Esophagus (tissue), 2 donors: ENCODE results near the gene CACNA1D. TPM values are rescaled to one million over a fixed set of nuclear protein-coding genes. Genes with fewer than 3 reads are reported as not detected.

Experiments
- H3K27ac ChIP-seq, 2 donors: one replicate each; pipeline ENCODE4 v1.5.1; 2013; ENCODE audit warnings: low read depth in 2 of 2, mild to moderate bottlenecking in 2 of 2, inconsistent platforms in 1 of 2, low read length in 1 of 2, moderate library complexity in 1 of 2
- H3K27me3 ChIP-seq, 2 donors: one replicate each; pipeline ENCODE4 v1.6.1; 2013; ENCODE audit warnings: low read length in 2 of 2, control low read depth in 1 of 2, mild to moderate bottlenecking in 1 of 2; ENCODE audit not compliant: insufficient read depth in 2 of 2, control insufficient read depth in 1 of 2
- H3K36me3 ChIP-seq, 2 donors: one replicate each; pipeline ENCODE4 v1.6.1; 2013; ENCODE audit warnings: low read length in 1 of 2; ENCODE audit not compliant: control insufficient read depth in 2 of 2, insufficient read depth in 2 of 2
- H3K4me1 ChIP-seq, 2 donors: one replicate each; pipeline ENCODE4 v1.6.1; 2013; ENCODE audit warnings: low read length in 1 of 2; ENCODE audit not compliant: control insufficient read depth in 2 of 2, insufficient read depth in 2 of 2
- H3K4me3 ChIP-seq, 2 donors: one replicate each; pipeline ENCODE4 v1.5.1; 2013; ENCODE audit warnings: low read length in 2 of 2, mild to moderate bottlenecking in 2 of 2, low read depth in 1 of 2, moderate library complexity in 1 of 2
- H3K9me3 ChIP-seq, 2 donors: one replicate each; pipeline ENCODE4 v1.6.1; 2013; ENCODE audit warnings: mild to moderate bottlenecking in 2 of 2, low read depth in 1 of 2, low read length in 1 of 2, moderate library complexity in 1 of 2; ENCODE audit not compliant: control insufficient read depth in 2 of 2, insufficient read depth in 1 of 2
- WGBS, 2 donors: extraction: QIAGEN DNeasy Blood & Tissue Kit; methylation state at CpG; one replicate each; pipeline ENCODE4 v1.1.7; 2013; 5-methylcytosine and 5-hydroxymethylcytosine counted together
- polyA plus RNA-seq, 2 donors: library from polyadenylated mRNA; stranded (reverse); fragments of 200-250 nt; gene quantifications; one replicate each; pipeline ENCODE4 v1.2.3, GENCODE V29; 2013
- donor health status: healthy with polysubstance abuse.
- donor health status: Bipolar disorder and iron deficiency.

The CACNA1D gene
- polyA plus RNA-seq, 2 donors, result 0.38 to 0.61 TPM

GRCh38 chr3:53693451-53693850, 199.0 kb downstream of the CACNA1D start:
- Histone ChIP-seq H3K36me3 (no peaks in the 10 kb centered on the region), H3K4me1 (no peaks in the 10 kb centered on the region), H3K9me3 (no peaks in the 10 kb centered on the region), H3K27me3 (no peaks in the 10 kb centered on the region), H3K27ac (no peak overlapping the region), H3K4me3 (no peak overlapping the region)
- WGBS, 2 donors, result 63 to 75% methylated on average over 2 of the region's 2 CpGs

DNA sequence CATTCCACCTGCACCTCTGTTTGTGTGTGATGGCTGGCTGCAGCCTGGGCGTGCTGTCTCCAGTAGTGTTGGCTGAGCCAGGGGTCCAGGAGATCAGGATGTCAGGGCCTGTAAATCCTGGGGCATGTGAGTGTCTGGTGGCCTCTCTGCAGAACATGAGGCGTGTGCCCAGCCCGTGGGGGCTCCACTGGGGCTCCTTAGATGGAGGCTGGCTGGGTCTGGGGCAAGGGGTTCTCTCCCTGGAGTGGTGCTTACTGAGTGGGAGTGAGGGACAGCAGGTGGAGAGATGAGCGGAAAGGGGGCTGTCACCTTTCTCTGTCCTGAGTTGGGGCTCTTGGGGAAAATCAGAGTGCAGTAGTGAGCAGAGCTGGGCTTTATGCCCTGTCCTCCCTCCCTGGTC, 199.6 kb downstream of the CACNA1D start:
- H3K27ac ChIP-seq, result no peak overlapping the region
- no peaks in the 10 kb centered on the region for H3K9me3 ChIP-seq
- no peaks in the 10 kb centered on the region for H3K4me1 ChIP-seq
- no peaks in the 10 kb centered on the region for H3K36me3 ChIP-seq
- no peaks in the 10 kb centered on the region for H3K27me3 ChIP-seq
- H3K4me3 ChIP-seq, result no peak overlapping the region
- WGBS, 2 donors, result 87 to 89% methylated on average over 4 of the region's 4 CpGs

- Histone ChIP-seq H3K4me3 (no peak overlapping the region), H3K36me3 (no peaks in the 10 kb centered on the region), H3K4me1 (no peaks in the 10 kb centered on the region), H3K27me3 (no peaks in the 10 kb centered on the region), H3K9me3 (no peaks in the 10 kb centered on the region), H3K27ac (no peak overlapping the region)
- WGBS, 2 donors, result 80 to 85% methylated on average over 15 of the region's 15 CpGs
These were observed 200.4 kb downstream of the CACNA1D start for GRCh38 chr3:53694666-53695323.

DNA sequence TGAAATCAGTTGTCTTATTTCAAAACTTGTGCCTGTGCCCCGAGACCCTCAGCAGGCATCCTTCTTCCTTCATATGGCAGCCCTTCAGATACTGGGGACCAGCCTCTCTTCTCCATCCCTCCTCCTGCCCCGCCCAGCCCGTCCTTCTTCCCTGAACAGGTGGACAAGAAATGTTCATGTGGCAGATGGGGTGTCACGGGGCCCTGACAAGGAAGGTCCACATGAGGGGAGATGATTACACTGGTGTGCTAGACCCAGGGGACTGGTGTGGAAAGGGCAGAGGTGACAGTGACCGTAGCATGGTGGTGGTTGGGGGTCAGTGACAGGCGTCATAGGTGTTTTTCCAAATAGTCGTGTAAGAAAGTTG, 200.9 kb downstream of the CACNA1D start:
- no peaks in the 10 kb centered on the region for H3K9me3 ChIP-seq
- no peaks in the 10 kb centered on the region for H3K27me3 ChIP-seq
- H3K27ac ChIP-seq, result no peak overlapping the region
- H3K4me3 ChIP-seq, result no peak overlapping the region
- no peaks in the 10 kb centered on the region for H3K36me3 ChIP-seq
- H3K4me1 ChIP-seq, result no peaks in the 10 kb centered on the region
- 79 to 80% methylated on average over 7 of the region's 7 CpGs for WGBS, 2 donors

DNA sequence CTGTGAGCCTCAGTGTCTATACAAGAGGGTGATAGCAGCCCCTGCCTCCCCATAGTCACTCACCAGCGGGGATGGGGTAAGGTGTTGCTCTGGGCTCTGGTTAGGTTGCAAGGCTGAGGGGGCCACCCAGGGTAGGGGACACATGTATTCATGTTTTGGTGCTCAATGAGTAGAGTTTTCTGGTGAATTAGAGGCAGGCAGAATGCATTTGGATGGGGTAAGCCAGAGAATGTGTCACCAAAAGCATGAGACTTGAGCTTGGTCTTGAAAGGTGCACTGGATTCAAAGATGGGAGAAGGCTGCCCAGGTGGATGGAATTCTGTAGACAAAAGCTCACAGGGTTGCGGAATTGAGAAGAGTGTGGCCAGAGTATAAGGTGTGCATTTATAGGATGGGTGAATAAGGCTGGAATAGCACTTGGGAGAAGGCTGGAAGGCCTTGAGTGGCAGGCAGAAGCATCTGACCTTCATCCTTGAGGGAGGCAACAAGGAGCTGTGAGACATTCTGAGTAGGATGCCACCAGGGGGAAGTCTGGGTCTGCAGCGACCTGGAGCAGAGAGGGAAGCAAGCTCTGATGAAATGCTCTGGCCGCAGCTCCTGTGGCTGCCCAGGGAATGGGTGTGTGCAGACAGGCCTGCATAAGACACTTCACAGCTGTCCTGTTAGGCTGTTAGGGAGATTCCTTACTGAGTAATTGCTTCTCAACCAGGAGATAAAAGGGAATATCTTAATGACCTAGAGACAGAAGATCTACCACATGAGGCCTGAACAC, 202.2 kb downstream of the CACNA1D start:
- H3K27me3 ChIP-seq, result no peaks in the 10 kb centered on the region
- 69 to 70% methylated on average over 4 of the region's 4 CpGs for WGBS, 2 donors
- H3K36me3 ChIP-seq, result no peaks in the 10 kb centered on the region
- no peaks in the 10 kb centered on the region for H3K4me1 ChIP-seq
- no peaks in the 10 kb centered on the region for H3K9me3 ChIP-seq
- no peak overlapping the region for H3K27ac ChIP-seq
- H3K4me3 ChIP-seq, result no peak overlapping the region

DNA sequence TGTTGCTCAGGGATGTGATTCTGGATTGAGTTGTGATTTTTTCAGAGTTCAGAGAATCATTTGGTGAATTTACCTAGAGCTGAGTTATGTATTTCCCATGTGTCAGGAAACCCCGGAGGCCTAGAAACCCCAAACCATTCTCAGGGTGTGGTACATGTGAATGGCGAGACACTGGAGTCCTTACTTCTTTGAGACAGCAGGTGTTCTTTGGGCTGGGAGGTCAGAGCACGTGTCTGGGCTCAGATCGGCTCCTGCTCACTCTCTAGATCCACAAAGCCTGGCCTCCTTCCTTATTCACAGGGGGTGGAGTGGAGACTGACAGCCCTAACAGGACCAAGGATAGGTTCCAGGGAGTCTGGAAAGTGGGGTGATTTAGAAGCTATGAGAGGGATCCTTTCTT, 206.0 kb downstream of the CACNA1D start:
- H3K4me1 ChIP-seq, result no peaks in the 10 kb centered on the region
- no peaks in the 10 kb centered on the region for H3K36me3 ChIP-seq
- H3K27ac ChIP-seq, result no peak overlapping the region
- H3K27me3 ChIP-seq, result no peaks in the 10 kb centered on the region
- 71 to 75% methylated on average over 4 of the region's 4 CpGs for WGBS, 2 donors
- no peak overlapping the region for H3K4me3 ChIP-seq
- H3K9me3 ChIP-seq, result no peaks in the 10 kb centered on the region

DNA sequence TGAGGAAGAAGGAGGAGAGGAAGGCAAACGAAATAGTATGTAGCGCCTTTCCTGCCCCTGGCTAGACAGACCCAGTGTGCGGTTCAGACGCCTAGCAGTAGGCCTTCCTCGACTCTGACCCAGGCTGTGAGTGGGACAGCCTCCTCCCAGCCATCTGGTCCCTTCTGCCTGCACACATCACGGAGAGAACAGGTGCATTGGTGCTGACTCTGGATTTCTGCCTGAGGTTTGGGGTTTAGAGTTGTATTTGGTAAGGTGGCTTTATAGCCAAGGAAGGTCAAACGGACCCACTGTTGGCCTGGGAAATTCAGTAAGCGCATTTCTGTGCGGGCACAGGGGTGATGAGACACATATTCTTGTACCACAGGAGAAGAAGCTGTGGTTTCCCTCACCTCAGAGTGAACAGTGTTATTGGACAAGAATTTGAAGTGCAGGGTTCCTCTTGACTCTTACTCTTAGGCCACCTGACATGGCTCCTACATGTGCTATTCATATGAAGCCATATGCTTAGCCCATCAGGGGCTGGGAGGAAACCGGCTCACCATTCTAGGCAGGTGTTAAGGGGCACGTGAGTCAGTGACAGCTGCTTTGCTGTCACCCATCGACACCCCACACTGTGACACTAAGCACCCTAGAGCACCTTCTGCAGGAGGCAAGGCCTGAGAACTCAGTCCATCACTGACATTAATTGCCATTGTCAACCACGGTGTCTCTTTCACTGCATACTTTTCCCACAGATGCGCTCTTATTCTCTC, 208.5 kb downstream of the CACNA1D start:
- Histone ChIP-seq H3K27ac (no peak overlapping the region), H3K36me3 (no peaks in the 10 kb centered on the region), H3K4me3 (no peak overlapping the region), H3K4me1 (no peaks in the 10 kb centered on the region), H3K9me3 (no peaks in the 10 kb centered on the region), H3K27me3 (no peaks in the 10 kb centered on the region)
- WGBS, 2 donors, result 86 to 89% methylated on average over 14 of the region's 14 CpGs

DNA sequence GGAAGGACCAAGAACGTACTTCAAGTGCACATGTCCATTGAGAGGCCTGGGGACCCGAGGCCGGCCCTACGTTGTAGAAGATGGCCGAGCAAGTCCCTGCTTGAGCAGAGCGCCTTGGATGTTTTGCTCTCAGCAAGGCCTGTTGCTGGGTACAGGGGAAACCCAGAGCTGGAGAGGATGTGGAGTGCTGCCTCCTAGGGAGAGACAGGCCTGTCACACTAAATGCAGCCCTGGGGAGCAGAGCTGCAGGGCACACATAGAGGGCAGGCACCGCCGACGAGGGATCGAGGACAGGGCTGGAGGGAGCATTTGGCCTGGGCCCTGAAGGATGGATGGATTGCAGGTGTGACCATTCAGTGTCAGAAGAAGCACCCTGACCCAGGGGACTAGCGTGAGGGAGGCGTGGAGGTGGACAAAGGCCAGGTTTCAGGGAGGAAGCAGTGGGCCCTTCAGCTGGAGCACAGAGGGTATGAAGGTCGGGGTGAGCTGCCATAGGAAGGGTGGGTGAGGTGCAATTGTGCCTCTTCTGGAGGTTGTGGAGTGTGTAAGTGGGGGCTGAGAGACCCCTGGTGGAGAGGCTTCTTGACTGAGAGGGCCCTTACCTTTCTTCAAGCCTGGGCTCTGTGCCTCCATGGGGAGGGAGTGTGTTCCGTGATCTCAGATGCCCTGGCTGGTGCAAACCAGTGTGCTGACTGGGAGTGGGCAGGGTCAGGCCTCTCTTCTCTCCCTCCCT, 209.4 kb downstream of the CACNA1D start:
- H3K27me3 ChIP-seq, result no peaks in the 10 kb centered on the region
- H3K36me3 ChIP-seq, result no peaks in the 10 kb centered on the region
- no peaks in the 10 kb centered on the region for H3K4me1 ChIP-seq
- no peak overlapping the region for H3K27ac ChIP-seq
- no peak overlapping the region for H3K4me3 ChIP-seq
- H3K9me3 ChIP-seq, result no peaks in the 10 kb centered on the region
- 90 to 92% methylated on average over 14 of the region's 14 CpGs for WGBS, 2 donors

DNA sequence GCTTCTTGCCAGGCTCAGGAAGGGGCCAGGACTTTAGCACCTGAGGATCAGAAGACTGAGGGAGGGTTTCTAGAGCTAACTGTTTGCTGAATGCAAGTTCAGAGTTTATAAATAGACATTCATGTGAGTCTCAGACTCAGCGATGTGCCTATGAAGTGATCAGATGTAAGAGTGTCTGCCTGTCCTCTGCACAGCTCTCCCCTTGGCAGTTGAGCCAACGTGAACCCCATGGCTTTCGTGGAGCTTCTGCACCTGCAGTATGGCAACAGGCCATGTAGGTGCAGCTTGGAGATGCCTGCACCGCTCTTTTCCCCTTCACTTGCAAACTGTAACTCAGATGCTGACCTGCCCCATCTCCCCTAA, 209.9 kb downstream of the CACNA1D start:
- no peaks in the 10 kb centered on the region for H3K9me3 ChIP-seq
- no peaks in the 10 kb centered on the region for H3K36me3 ChIP-seq
- H3K27me3 ChIP-seq, result no peaks in the 10 kb centered on the region
- no peak overlapping the region for H3K4me3 ChIP-seq
- H3K4me1 ChIP-seq, result no peaks in the 10 kb centered on the region
- no peak overlapping the region for H3K27ac ChIP-seq
- WGBS, 2 donors, result 87 to 91% methylated on average over 4 of the region's 4 CpGs
